T-helper 1 cell treated with Interleukin-12 subunit alpha and Interleukin-12 subunit beta and Interleukin-4 antibody, amounts not matched to agents 30 μg/mL and 1 μg/mL, for 36 hours (primary cell): ENCODE measurements around the gene AGPS.
A peak's percentile ranks its signal among the peaks of the same experiment; 100 is the strongest.
"Not testable (repeated sequence)": the region's sequence is repeated elsewhere in the genome, so short reads cannot be mapped to it uniquely, and the experiment has no call there.

Experiments used
- H3K27ac Mint-ChIP-seq: one replicate; pipeline ENCODE4 v1.8.0; 2021; ENCODE audit warnings: mild to moderate bottlenecking, mixed read lengths
- H3K27me3 Mint-ChIP-seq: one replicate; pipeline ENCODE4 v1.8.0; 2021; ENCODE audit warnings: low read depth, mixed read lengths
- H3K36me3 Mint-ChIP-seq: one replicate; pipeline ENCODE4 v1.8.0; 2021; ENCODE audit warnings: low read depth, mixed read lengths
- H3K4me1 Mint-ChIP-seq: one replicate; pipeline ENCODE4 v1.8.0; 2021; ENCODE audit warnings: low read depth, mixed read lengths
- H3K4me3 Mint-ChIP-seq: one replicate; pipeline ENCODE4 v1.8.0; 2021; ENCODE audit warnings: mild to moderate bottlenecking, moderate library complexity, mixed read lengths
- H3K9me3 Mint-ChIP-seq: one replicate; pipeline ENCODE4 v1.8.0; 2021; ENCODE audit warnings: mixed read lengths

AGPS gene

GRCh38 chr2:177545981-177546585 lies 153.5 kb downstream of the AGPS start:
- H3K4me1 Mint-ChIP-seq, result peaks cover 24% of the 10 kb centered on the region
- no peak overlapping the region for H3K4me3 Mint-ChIP-seq
- H3K9me3 Mint-ChIP-seq, result peaks cover 9% of the 10 kb centered on the region
- H3K27me3 Mint-ChIP-seq, result no peaks in the 10 kb centered on the region
- H3K27ac Mint-ChIP-seq, result no peak overlapping the region
- peaks cover 4% of the 10 kb centered on the region for H3K36me3 Mint-ChIP-seq

DNA sequence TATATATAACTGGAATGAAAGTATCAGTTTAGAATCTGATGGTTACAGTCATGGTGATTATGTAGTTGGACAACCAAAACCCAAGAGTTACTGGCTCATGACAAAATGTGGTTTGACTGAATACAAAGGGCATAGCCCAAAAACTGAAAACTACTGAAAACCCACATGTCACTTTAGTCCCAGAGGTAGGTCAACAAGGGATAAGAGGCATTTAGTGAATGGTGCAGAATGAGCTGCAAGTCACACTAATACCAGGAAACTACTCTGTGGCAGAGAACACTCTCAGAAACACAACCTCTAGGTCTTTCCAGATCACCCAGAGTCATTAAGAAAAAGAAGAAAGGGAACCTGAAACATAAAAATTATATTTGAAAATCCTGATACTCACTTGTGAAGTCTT lies 154.5 kb downstream of the AGPS start:
- Mint-ChIP-seq H3K27ac (no peak overlapping the region), H3K9me3 (peaks cover 9% of the 10 kb centered on the region), H3K4me3 (no peak overlapping the region), H3K4me1 (peaks cover 21% of the 10 kb centered on the region), H3K27me3 (no peaks in the 10 kb centered on the region), H3K36me3 (peaks cover 4% of the 10 kb centered on the region)

GRCh38 chr2:177547772-177548171 lies 155.2 kb downstream of the AGPS start:
- Mint-ChIP-seq H3K4me1 (peaks cover 21% of the 10 kb centered on the region), H3K36me3 (peaks cover 4% of the 10 kb centered on the region), H3K9me3 (peaks cover 9% of the 10 kb centered on the region), H3K27me3 (no peaks in the 10 kb centered on the region), H3K4me3 (no peak overlapping the region), H3K27ac (no peak overlapping the region)

DNA sequence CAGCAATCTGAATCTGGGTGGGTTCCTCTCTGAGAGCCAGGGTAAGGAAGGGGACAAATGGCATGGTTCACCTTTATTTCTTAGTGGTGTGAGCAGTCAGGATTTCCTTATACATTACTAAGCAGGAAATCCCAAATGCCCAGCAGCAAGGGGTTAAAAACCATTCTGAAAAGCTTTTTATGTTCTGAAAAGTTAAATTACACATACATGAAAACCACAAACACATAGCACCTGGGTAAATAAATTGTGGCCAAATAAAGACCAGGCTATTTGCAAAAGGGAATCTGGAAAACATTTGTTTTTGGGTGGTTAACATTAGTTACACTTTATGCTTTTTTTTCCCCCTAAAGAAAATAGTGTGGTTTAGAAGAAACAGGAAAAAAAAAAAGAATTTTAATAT lies 156.1 kb downstream of the AGPS start:
- Mint-ChIP-seq H3K27ac (no peak overlapping the region), H3K4me3 (no peak overlapping the region), H3K9me3 (peaks cover 9% of the 10 kb centered on the region), H3K27me3 (no peaks in the 10 kb centered on the region), H3K36me3 (peaks cover 6% of the 10 kb centered on the region), H3K4me1 (peaks cover 28% of the 10 kb centered on the region)

- Mint-ChIP-seq H3K4me3 (no peak overlapping the region), H3K36me3 (peaks cover 6% of the 10 kb centered on the region), H3K27me3 (no peaks in the 10 kb centered on the region), H3K4me1 (peaks cover 30% of the 10 kb centered on the region), H3K9me3 (peaks cover 9% of the 10 kb centered on the region), H3K27ac (no peak overlapping the region)
Observed at GRCh38 chr2:177549171-177549570, 156.6 kb downstream of the AGPS start.

DNA sequence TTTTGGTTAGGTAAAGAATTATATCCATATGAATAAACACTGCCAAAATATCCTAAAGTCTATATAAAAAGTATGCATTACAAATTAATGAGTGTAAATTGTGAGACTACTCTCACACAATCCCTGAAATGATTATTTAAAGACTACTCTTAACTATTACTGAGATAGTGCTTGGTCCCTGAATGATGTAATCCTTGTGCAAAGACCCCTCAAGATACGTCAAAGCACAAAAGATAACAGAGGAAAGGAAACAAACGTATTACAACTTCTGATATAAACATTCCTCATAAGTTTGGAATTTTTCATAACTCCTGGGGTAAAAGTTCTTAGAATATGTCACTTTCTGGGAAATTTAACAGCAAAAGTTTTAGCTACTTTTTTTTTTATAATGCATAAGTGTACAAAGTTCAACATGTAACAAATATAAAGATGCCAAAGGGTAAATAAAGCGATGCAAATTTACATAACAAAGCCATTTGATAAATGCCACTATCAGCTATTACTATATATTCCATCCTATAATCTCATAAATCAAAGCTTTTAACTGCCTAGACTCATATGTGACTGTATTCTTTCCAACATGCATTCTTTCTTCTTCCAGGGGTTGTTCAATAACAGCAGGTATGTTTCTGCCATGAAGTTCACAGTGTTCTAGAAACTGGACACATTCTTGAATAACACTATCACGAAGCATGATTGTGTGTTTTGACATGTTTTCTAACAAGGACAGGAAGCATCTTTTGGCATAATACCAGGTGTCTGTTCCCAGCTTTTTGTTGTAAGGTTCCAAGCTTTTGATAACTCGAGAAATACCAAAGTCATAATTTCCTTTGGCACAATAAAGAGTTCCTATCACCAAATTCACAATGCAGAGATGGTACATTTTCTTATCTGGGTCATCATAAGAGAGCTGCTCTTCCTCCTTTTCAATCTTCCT lies 158.0 kb downstream of the AGPS start:
- no peak overlapping the region for H3K27ac Mint-ChIP-seq
- peaks cover 9% of the 10 kb centered on the region for H3K9me3 Mint-ChIP-seq
- no peak overlapping the region for H3K4me3 Mint-ChIP-seq

GRCh38 chr2:177551360-177551759 lies 158.8 kb downstream of the AGPS start:
- H3K27ac Mint-ChIP-seq, result peak overlapping the region; percentile 41
- H3K9me3 Mint-ChIP-seq, H3K4me3 Mint-ChIP-seq, H3K36me3 Mint-ChIP-seq, H3K27me3 Mint-ChIP-seq: not testable (repeated sequence)
- H3K4me1 Mint-ChIP-seq, result peaks cover 16% of the 10 kb centered on the region

More for the DNA sequence above, 158.0 kb downstream of the AGPS start:
- peaks cover 22% of the 10 kb centered on the region for H3K4me1 Mint-ChIP-seq
- H3K27me3 Mint-ChIP-seq, result no peaks in the 10 kb centered on the region
- peaks cover 6% of the 10 kb centered on the region for H3K36me3 Mint-ChIP-seq

DNA sequence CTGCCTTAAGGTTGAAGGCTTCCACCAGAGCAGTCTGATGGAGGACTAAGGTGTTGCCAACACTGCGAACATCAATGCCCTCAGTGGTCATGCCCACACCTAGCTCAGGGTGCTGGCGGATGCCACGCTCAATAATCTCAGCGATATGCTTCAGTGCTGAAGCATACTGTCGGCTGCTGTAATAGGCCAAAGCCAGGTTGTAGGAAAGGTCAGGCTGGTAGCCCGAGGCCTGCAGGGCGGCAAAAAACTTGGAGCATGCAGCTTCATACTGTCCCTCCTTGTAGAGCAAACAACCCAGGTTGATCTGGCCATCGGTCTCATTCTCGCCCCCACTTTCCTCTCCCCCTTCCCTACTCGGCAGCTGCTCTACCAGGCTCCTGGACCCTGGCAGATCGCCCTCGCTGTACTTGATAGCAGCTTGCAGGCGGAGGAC lies 159.4 kb downstream of the AGPS start:
- Mint-ChIP-seq H3K36me3 (peaks cover 1% of the 10 kb centered on the region), H3K27me3 (no peaks in the 10 kb centered on the region), H3K4me3 (peak overlapping the region; percentile 83), H3K9me3 (no peaks in the 10 kb centered on the region), H3K4me1 (peaks cover 14% of the 10 kb centered on the region), H3K27ac (peak overlapping the region; percentile 95)

- H3K36me3 Mint-ChIP-seq, result peaks cover 1% of the 10 kb centered on the region
- no peaks in the 10 kb centered on the region for H3K27me3 Mint-ChIP-seq
- peak overlapping the region; percentile 95 for H3K27ac Mint-ChIP-seq
- peaks cover 3% of the 10 kb centered on the region for H3K9me3 Mint-ChIP-seq
- H3K4me1 Mint-ChIP-seq, result peaks cover 9% of the 10 kb centered on the region
- H3K4me3 Mint-ChIP-seq, result peak overlapping the region; percentile 83
Observed at GRCh38 chr2:177552422-177553175, 160.0 kb downstream of the AGPS start.

DNA sequence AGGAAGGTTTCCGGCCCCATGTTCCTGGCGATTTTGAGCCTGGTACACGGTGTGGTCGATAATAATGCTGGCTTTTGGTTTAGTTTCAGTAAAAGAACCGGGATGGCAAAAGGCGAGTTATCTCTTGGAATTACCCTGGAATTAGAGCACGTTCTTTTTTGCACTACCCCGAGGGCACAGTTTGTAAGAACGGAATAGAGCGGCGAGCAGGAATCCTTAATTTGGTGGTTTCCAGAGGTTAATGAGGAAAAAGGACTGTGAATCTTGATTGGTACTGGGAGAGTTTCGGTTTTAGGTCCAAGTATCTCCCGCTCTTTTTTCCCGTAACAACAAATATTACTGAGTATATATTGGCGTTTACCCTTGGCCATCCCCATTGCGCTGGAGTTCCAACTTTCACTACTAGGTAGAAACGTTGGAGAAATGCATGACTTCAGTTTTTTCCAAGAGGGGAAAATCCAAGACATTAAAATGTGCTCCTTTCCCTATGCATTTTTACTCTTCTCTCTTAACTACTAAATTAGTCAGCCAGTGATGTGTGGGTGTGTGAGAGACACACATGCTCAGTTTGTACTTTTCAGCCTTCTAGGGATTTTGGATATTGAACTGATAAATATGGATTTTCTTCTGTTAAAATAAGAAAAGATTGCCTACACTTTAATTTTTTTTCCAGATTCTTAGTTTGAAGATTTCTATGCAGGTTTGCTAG lies 160.8 kb downstream of the AGPS start:
- no peaks in the 10 kb centered on the region for H3K27me3 Mint-ChIP-seq
- H3K27ac Mint-ChIP-seq, result peak overlapping the region; percentile 95
- H3K4me1 Mint-ChIP-seq, result peaks cover 9% of the 10 kb centered on the region
- peaks cover 1% of the 10 kb centered on the region for H3K36me3 Mint-ChIP-seq
- peak overlapping the region; percentile 83 for H3K4me3 Mint-ChIP-seq
- H3K9me3 Mint-ChIP-seq, result peaks cover 3% of the 10 kb centered on the region

DNA sequence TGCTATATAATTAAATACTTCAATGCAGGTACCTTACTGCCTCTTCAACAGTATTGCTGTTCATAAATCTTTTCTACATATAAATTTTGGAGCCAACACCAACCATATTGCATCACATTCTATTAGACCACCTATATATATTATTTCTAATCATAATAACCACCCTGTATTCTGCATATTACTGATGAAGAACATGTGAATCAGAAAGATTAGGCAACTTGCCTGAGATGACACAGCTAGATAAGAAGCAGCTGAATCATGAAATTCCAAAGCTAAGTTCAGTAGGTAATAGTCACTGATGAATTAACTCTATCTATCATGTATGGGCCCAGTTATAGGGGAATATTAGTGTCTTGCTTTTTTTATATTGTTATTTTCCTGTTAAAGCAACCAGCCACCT lies 161.8 kb downstream of the AGPS start:
- Mint-ChIP-seq H3K4me3 (no peak overlapping the region), H3K36me3 (peaks cover 1% of the 10 kb centered on the region), H3K4me1 (peaks cover 9% of the 10 kb centered on the region), H3K27ac (no peak overlapping the region), H3K27me3 (no peaks in the 10 kb centered on the region), H3K9me3 (peaks cover 3% of the 10 kb centered on the region)

- H3K27me3 Mint-ChIP-seq, result no peaks in the 10 kb centered on the region
- H3K4me3 Mint-ChIP-seq, result no peak overlapping the region
- peaks cover 3% of the 10 kb centered on the region for H3K9me3 Mint-ChIP-seq
- H3K4me1 Mint-ChIP-seq, result peaks cover 9% of the 10 kb centered on the region
- no peak overlapping the region for H3K27ac Mint-ChIP-seq
- H3K36me3 Mint-ChIP-seq, result peaks cover 1% of the 10 kb centered on the region
Observed at GRCh38 chr2:177556153-177556552, 163.6 kb downstream of the AGPS start.

GRCh38 chr2:177557794-177558193 lies 165.2 kb downstream of the AGPS start:
- Mint-ChIP-seq H3K36me3 (peaks cover 1% of the 10 kb centered on the region), H3K4me1 (peaks cover 9% of the 10 kb centered on the region), H3K27me3 (no peaks in the 10 kb centered on the region), H3K27ac (no peak overlapping the region), H3K9me3 (peaks cover 3% of the 10 kb centered on the region), H3K4me3 (no peak overlapping the region)

- no peak overlapping the region for H3K27ac Mint-ChIP-seq
Observed at GRCh38 chr2:177559638-177560037, 167.1 kb downstream of the AGPS start.

More at GRCh38 chr2:177559638-177560037, 167.1 kb downstream of the AGPS start:
- H3K4me1 Mint-ChIP-seq, result no peaks in the 10 kb centered on the region
- H3K9me3 Mint-ChIP-seq, result peaks cover 3% of the 10 kb centered on the region
- no peaks in the 10 kb centered on the region for H3K36me3 Mint-ChIP-seq
- no peak overlapping the region for H3K4me3 Mint-ChIP-seq
- no peaks in the 10 kb centered on the region for H3K27me3 Mint-ChIP-seq
